WTC11 (cell line): ENCODE results near the gene KSR1. TPM values are rescaled to one million over a fixed set of nuclear protein-coding genes. Genes with fewer than 3 reads are reported as not detected.
A peak's percentile ranks its signal among the peaks of the same experiment; 100 is the strongest.
"Not testable (repeated sequence)": the region's sequence is repeated elsewhere in the genome, so short reads cannot be mapped to it uniquely, and the experiment has no call there.

Source experiments
- ATAC-seq: fragments of 200-7000 bp; cut with Tn5 transposase; 2 replicates; pipeline ENCODE4 v1.10.0; 2021; ENCODE audit warnings: mild to moderate bottlenecking, moderate library complexity
- CTCF ChIA-PET: fragments of 300-600 bp; sonication (Branson Sonifier 250); formaldehyde crosslinking; loops from one replicate; lab custom pipeline; 2021; ENCODE audit warnings: antibody characterized with exemption; lab: Charles Lee
- POLR2A ChIA-PET: fragments of 350-600 bp; sonication (Branson Sonifier 250); formaldehyde crosslinking; loops from one replicate; lab custom pipeline; 2021; ENCODE audit warnings: antibody characterized with exemption; lab: Charles Lee
- DNase-seq: peaks from one replicate; pipeline ENCODE4 v3.0.0; 2021; ENCODE audit warnings: low spot score
- H3K27ac Mint-ChIP-seq: 2 replicates; pipeline ENCODE4 v1.8.0; 2021; ENCODE audit warnings: mixed read lengths
- H3K27me3 Mint-ChIP-seq: 2 replicates; pipeline ENCODE4 v1.8.0; 2021; ENCODE audit warnings: low read depth, mild to moderate bottlenecking, moderate library complexity, mixed read lengths
- H3K36me3 Mint-ChIP-seq: 2 replicates; pipeline ENCODE4 v1.8.0; 2021; ENCODE audit warnings: mixed read lengths
- H3K4me1 Mint-ChIP-seq: 2 replicates; pipeline ENCODE4 v1.8.0; 2022; ENCODE audit warnings: mixed read lengths
- H3K4me3 Mint-ChIP-seq: 2 replicates; pipeline ENCODE4 v1.8.0; 2021; ENCODE audit warnings: mild to moderate bottlenecking, moderate library complexity, mixed read lengths
- H3K9me3 Mint-ChIP-seq: 2 replicates; pipeline ENCODE4 v1.8.0; 2021; ENCODE audit warnings: mixed read lengths
- ATF1 ChIP-seq: sonication (generic); formaldehyde crosslinking; IDR thresholded peaks from 2 replicates; pipeline ENCODE4 v1.8.1; 2023; ENCODE audit warnings: mild to moderate bottlenecking, moderate library complexity, missing genetic modification reagents
- CBFB ChIP-seq: sonication (generic); formaldehyde crosslinking; IDR thresholded peaks from 2 replicates; pipeline ENCODE4 v1.8.1; 2022; ENCODE audit warnings: mild to moderate bottlenecking, low read depth, missing genetic modification reagents
- CDX4 ChIP-seq: fragments of 250-450 bp; sonication (Bioruptor Pico); IDR thresholded peaks from 2 replicates; pipeline ENCODE4 v1.9.0; 2021; ENCODE audit warnings: moderate library complexity, mild to moderate bottlenecking, inconsistent platforms, borderline replicate concordance
- E2F4 ChIP-seq: sonication (generic); formaldehyde crosslinking; IDR thresholded peaks from 2 replicates; pipeline ENCODE4 v1.8.1; 2022; ENCODE audit warnings: low read depth, mild to moderate bottlenecking, moderate library complexity, missing genetic modification reagents, borderline replicate concordance
- E2F5 ChIP-seq: sonication (generic); formaldehyde crosslinking; IDR thresholded peaks from 2 replicates; pipeline ENCODE4 v1.8.1; 2022; ENCODE audit warnings: mild to moderate bottlenecking, moderate library complexity, missing genetic modification reagents
- FOXP1 ChIP-seq: sonication (generic); formaldehyde crosslinking; IDR thresholded peaks from 2 replicates; pipeline ENCODE4 v1.8.0; 2022; ENCODE audit warnings: missing genetic modification reagents, mild to moderate bottlenecking, moderate library complexity, borderline replicate concordance
- HMGXB4 ChIP-seq: sonication (generic); formaldehyde crosslinking; IDR thresholded peaks from 2 replicates; pipeline ENCODE4 v1.8.1; 2023; ENCODE audit warnings: mild to moderate bottlenecking, moderate library complexity, missing genetic modification reagents
- JUN ChIP-seq: sonication (generic); formaldehyde crosslinking; IDR thresholded peaks from 2 replicates; pipeline ENCODE4 v1.8.0; 2023; ENCODE audit warnings: mild to moderate bottlenecking, missing genetic modification reagents
- KAT7 ChIP-seq: sonication (generic); formaldehyde crosslinking; IDR thresholded peaks from 2 replicates; pipeline ENCODE4 v1.8.1; 2023; ENCODE audit warnings: missing genetic modification reagents, mild to moderate bottlenecking, borderline replicate concordance
- MLX ChIP-seq: sonication (generic); formaldehyde crosslinking; IDR thresholded peaks from 2 replicates; pipeline ENCODE4 v1.8.1; 2023; ENCODE audit warnings: mild to moderate bottlenecking, missing genetic modification reagents, moderate library complexity
- MYBL2 ChIP-seq: sonication (generic); formaldehyde crosslinking; IDR thresholded peaks from 2 replicates; pipeline ENCODE4 v1.8.1; 2023; ENCODE audit warnings: mild to moderate bottlenecking, moderate library complexity, missing genetic modification reagents
- NFYB ChIP-seq: sonication (generic); formaldehyde crosslinking; conservative IDR thresholded peaks from 2 replicates; pipeline ENCODE4 v1.8.0; 2022; ENCODE audit warnings: low read depth, missing genetic modification reagents
- NR1H2 ChIP-seq: sonication (generic); formaldehyde crosslinking; IDR thresholded peaks from 2 replicates; pipeline ENCODE4 v1.9.0; 2021; ENCODE audit warnings: mild to moderate bottlenecking, moderate library complexity, missing genetic modification reagents
- PREB ChIP-seq: sonication (generic); formaldehyde crosslinking; IDR thresholded peaks from 2 replicates; pipeline ENCODE4 v1.8.1; 2022; ENCODE audit warnings: mild to moderate bottlenecking, missing genetic modification reagents, moderate library complexity, borderline replicate concordance
- SMAD4 ChIP-seq: sonication (generic); formaldehyde crosslinking; IDR thresholded peaks from 2 replicates; pipeline ENCODE4 v1.8.0; 2022; ENCODE audit warnings: mild to moderate bottlenecking, missing genetic modification reagents
- SP1 ChIP-seq: sonication (generic); formaldehyde crosslinking; conservative IDR thresholded peaks from 2 replicates; pipeline ENCODE4 v1.8.1; 2022; ENCODE audit warnings: missing genetic modification reagents
- TCF7 ChIP-seq: sonication (generic); formaldehyde crosslinking; IDR thresholded peaks from 2 replicates; pipeline ENCODE4 v1.8.0; 2022; ENCODE audit warnings: mild to moderate bottlenecking, low read depth, missing genetic modification reagents, moderate library complexity
- TEAD1 ChIP-seq: sonication (generic); formaldehyde crosslinking; IDR thresholded peaks from 2 replicates; pipeline ENCODE4 v1.8.0; 2022; ENCODE audit warnings: mild to moderate bottlenecking, missing genetic modification reagents
- ZNF121 ChIP-seq: sonication (generic); formaldehyde crosslinking; IDR thresholded peaks from 2 replicates; pipeline ENCODE4 v1.8.0; 2023; ENCODE audit warnings: missing genetic modification reagents
- ZNF138 ChIP-seq: sonication (generic); formaldehyde crosslinking; conservative IDR thresholded peaks from 2 replicates; pipeline ENCODE4 v1.8.1; 2022; ENCODE audit warnings: mild to moderate bottlenecking, moderate library complexity, missing genetic modification reagents
- ZNF425 ChIP-seq: fragments of 250-450 bp; sonication (Bioruptor Pico); conservative IDR thresholded peaks from 2 replicates; pipeline ENCODE4 v1.9.0; 2021; ENCODE audit warnings: mild to moderate bottlenecking
- total RNA-seq: library from RNA; stranded (reverse); gene quantifications from 3 replicates; pipeline ENCODE4 v1.2.3, GENCODE V29; 2021

KSR1 gene
- total RNA-seq, 1 experiment from 2014 or later = 45.5 TPM

- TF ChIP-seq KAT7 = no peak
- no peak for TF ChIP-seq ZNF138 (CRISPR knock-in tag)
- no peak for TF ChIP-seq CBFB (CRISPR knock-in tag)
- no peak for TF ChIP-seq NR1H2 (CRISPR knock-in tag)
- TF ChIP-seq ZNF425 (CRISPR knock-in tag) = no peak
- no peak for TF ChIP-seq SP1 (CRISPR knock-in tag)
- TF ChIP-seq TEAD1 (CRISPR knock-in tag) = no peak
- TF ChIP-seq MLX (CRISPR knock-in tag) = no peak
- no peak for TF ChIP-seq ZNF121 (CRISPR knock-in tag)
- TF ChIP-seq MYBL2 = no peak
Observed at GRCh38 chr17:27665549-27665948, 209.3 kb downstream of the KSR1 start (continued).

GRCh38 chr17:27666270-27666669 lies 210.0 kb downstream of the KSR1 start:
- H3K4me3 Mint-ChIP-seq, ATAC-seq, DNase-seq, H3K36me3 Mint-ChIP-seq, H3K27me3 Mint-ChIP-seq, H3K4me1 Mint-ChIP-seq, H3K27ac Mint-ChIP-seq, H3K9me3 Mint-ChIP-seq, POLR2A ChIA-PET: not testable (repeated sequence)
- CTCF ChIA-PET = interaction anchor here (1.0 to 1.9 kb wide), 3 partner anchors 12 to 90 kb away, joined by 3 to 7 read pairs (median 5); no protein-coding TSS in a partner anchor
- TF ChIP-seq E2F4 (CRISPR knock-in tag) = 0 out of 2 replicates have a peak, but pooled peaks have one; percentile 24

GRCh38 chr17:27666831-27667560 lies 210.7 kb downstream of the KSR1 start:
- no peak for DNase-seq
- no peak for ATAC-seq
- no peaks in the 10 kb centered on the region for H3K9me3 Mint-ChIP-seq
- H3K27ac Mint-ChIP-seq = no peak overlapping the region
- no peaks in the 10 kb centered on the region for H3K27me3 Mint-ChIP-seq
- ChIA-PET CTCF (interaction anchor here (1.5 to 1.9 kb wide), 2 partner anchors 81 to 90 kb away, joined by 3 to 5 read pairs; no protein-coding TSS in a partner anchor), POLR2A (no interaction called here)
- no peaks in the 10 kb centered on the region for H3K4me1 Mint-ChIP-seq
- no peaks in the 10 kb centered on the region for H3K36me3 Mint-ChIP-seq
- H3K4me3 Mint-ChIP-seq = no peak overlapping the region
- TF ChIP-seq E2F5 (CRISPR knock-in tag) (no peak), HMGXB4 (no peak), CDX4 (CRISPR knock-in tag) (no peak), TCF7 (CRISPR knock-in tag) (no peak), PREB (CRISPR knock-in tag) (no peak), FOXP1 (no peak), ATF1 (CRISPR knock-in tag) (no peak), NFYB (CRISPR knock-in tag) (no peak), SMAD4 (CRISPR knock-in tag) (no peak), JUN (CRISPR knock-in tag) (no peak)
